AG10803 (cell line): ENCODE data around the gene LCN15.

Source experiments
- DNase-seq: peaks from one replicate; pipeline ENCODE4 v3.0.0; 2010; ENCODE audit warnings: low read depth
- H3K4me3 ChIP-seq: 2 replicates; pipeline ENCODE4 v1.5.1; 2011; ENCODE audit warnings: mild to moderate bottlenecking, low read length, control low read depth
- TF ChIP-seq, protein P1 (sequence below): conservative IDR thresholded peaks from 2 replicates; pipeline ENCODE4 v1.5.1; 2011; ENCODE audit warnings: mild to moderate bottlenecking, low read length, control low read depth, inconsistent platforms

LCN15 gene

GRCh38 chr9:136746155-136746490, 18.2 kb downstream of the LCN15 start:
- no peak for DNase-seq
- TF ChIP-seq, protein P1, sequence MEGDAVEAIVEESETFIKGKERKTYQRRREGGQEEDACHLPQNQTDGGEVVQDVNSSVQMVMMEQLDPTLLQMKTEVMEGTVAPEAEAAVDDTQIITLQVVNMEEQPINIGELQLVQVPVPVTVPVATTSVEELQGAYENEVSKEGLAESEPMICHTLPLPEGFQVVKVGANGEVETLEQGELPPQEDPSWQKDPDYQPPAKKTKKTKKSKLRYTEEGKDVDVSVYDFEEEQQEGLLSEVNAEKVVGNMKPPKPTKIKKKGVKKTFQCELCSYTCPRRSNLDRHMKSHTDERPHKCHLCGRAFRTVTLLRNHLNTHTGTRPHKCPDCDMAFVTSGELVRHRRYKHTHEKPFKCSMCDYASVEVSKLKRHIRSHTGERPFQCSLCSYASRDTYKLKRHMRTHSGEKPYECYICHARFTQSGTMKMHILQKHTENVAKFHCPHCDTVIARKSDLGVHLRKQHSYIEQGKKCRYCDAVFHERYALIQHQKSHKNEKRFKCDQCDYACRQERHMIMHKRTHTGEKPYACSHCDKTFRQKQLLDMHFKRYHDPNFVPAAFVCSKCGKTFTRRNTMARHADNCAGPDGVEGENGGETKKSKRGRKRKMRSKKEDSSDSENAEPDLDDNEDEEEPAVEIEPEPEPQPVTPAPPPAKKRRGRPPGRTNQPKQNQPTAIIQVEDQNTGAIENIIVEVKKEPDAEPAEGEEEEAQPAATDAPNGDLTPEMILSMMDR = no peak
- no peak overlapping the region for H3K4me3 ChIP-seq

- TF ChIP-seq, protein P1 = no peak
- no peak for DNase-seq
- H3K4me3 ChIP-seq = no peak overlapping the region
Measured at GRCh38 chr9:136745389-136746154, 18.7 kb downstream of the LCN15 start.

DNA sequence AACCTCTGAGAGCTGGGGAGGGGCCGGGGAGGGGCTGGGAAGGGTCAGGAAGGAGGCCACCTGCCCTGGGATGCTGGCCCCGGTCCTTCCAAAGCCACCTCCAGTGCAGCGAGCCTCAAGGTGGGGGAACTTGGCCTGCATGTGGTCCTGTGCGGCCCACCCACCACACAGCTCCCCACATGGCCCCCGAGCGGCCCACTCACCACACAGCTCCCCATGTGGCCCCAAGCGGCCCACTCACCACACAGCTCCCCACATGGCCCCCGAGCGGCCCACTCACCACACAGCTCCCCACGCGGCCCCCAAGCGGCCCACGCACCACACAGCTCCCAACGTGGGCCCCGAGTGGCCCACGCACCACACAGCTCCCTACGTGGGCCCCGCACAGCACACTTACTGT, 19.5 kb downstream of the LCN15 start:
- TF ChIP-seq, protein P1 = no peak
- no peak for DNase-seq
- no peak overlapping the region for H3K4me3 ChIP-seq

DNA sequence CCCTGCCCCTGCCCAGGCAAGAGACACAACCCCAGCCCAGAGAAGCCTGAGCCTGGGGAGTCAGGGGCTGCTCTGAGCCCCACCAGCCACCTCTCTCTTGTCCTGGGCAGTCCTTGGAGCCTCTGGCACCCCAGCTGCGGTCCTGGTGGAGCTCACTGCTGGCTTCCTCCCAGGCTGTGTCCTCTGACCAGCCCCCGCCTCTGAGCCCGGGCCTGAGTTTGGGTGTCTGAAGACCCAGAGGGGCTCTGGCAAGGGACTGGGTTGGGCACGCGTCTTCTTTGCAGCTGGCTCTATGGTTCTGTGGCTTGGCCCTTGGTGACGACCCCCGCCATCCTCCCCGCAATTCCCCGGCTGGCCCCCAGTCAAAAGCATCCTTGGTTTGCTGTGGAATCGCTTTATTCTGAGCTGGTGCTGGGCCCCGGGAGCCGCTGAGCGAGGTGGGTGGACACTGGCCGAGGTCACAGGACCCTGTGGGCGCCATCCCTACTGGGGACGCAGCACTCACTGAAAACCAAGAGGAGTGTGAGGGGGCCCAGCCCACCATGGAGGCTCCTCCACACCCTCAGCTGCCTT, 20.6 kb downstream of the LCN15 start:
- H3K4me3 ChIP-seq = no peak overlapping the region
- no peak for DNase-seq
- TF ChIP-seq, protein P1 = no peak

DNA sequence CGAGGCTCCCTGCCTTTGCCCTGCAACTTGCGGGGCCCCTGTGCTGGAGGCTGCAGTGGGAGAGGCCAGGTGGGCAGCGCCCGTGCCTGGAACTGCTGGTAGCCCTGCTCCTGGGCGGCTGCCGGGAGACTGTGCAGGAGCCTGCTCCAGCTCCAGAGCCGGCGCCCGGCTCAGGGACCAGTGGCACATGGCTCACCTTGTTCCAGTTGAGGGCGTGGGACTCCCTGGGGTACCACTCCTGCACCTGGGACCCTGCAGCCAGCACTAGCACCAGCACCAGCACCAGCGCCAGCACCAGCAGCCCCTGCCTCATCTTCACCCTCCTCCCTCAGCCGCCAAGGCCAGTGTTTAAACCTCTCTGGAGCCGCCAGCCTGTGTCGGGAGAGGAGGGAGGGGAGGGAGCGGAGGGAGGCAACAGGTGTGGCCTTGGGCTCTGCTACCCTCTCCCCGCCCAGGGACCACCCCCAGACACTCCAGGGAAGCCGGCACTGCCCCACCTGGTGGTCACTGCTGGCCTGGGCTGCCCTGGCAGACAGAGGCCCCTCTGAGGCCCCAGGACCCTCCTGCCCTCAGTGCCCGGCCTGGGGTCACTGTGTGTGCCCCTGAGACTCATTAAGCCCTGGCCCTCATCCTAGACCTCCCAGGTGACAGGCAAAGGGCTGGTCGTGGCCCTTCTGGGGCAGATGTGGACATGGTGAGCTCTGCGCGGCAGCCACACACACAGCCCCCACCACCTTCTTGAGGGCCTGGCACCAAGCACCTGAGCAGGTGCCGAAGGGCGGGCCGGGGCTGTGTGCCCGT, 21.5 kb downstream of the LCN15 start, which contains the start of gene LCN10:
Gene LCN10, minus strand, starts transcription at position 350 of the 801 bp plus-strand sequence. Its CDS starts 37 bp downstream, at position 313.
- H3K4me3 ChIP-seq = no peak within 1 kb of the TSS
- DNase-seq = no peak

GRCh38 chr9:136741883-136742571, 22.3 kb downstream of the LCN15 start:
- no peak overlapping the region for H3K4me3 ChIP-seq
- DNase-seq = no peak
- TF ChIP-seq, protein P1 = no peak

More for the DNA sequence above, 21.5 kb downstream of the LCN15 start, which contains the start of gene LCN10:
- TF ChIP-seq, protein P1 = peak; percentile 25; the same call in 1 of the 2 replicates
